HG03135 (cell line): ENCODE data around the gene CLCN2.

ENCODE experiments used
- ATAC-seq: cut with Tn5 transposase; IDR thresholded peaks from one replicate; pipeline ENCODE4 v1.9.1; 2021; ENCODE audit warnings: mild to moderate bottlenecking, moderate library complexity; ENCODE audit not compliant: unreplicated experiment

The CLCN2 gene

GRCh38 chr3:184299488-184300377 lies 61.7 kb downstream of the CLCN2 start:
- no peak for ATAC-seq

DNA sequence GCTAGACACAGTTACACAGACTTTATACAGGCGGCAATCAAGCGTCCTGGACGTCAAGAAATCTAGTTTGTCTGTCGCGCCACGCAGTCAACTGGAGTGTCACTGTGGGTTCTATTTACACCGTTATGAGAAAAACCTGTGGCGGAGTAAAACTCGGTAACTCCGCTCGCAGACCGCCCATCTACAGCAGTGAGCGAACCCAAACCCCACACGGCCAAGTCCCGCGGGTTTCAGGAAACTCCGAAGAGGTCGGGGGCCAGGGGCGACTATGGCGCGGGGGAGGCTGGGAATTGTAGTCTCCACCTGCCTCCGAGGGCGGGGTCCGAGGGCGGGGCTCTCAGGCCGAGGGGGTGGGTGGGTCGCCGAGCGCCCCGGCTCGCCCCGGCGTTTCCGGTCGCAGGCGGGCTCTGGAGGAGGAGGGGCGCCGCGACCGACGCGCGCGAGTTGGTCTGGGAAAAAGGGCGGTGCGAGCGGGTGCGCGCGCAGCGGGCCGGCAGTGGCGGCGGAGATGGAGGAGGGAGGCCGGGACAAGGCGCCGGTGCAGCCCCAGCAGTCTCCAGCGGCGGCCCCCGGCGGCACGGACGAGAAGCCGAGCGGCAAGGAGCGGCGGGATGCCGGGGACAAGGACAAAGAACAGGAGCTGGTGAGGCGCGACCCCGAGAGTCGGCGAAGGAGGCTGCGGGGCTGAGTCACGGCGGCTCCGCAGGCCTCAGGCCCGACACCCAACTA lies 62.5 kb downstream of the CLCN2 start, which contains the start of gene PSMD2:
TSS of gene PSMD2 (plus strand) at position 483 of the 729 bp plus-strand sequence. CDS start at position 509, 26 bp downstream.
- peak; percentile 92 for ATAC-seq

GRCh38 chr3:184296616-184297015 lies 64.8 kb downstream of the CLCN2 start:
- ATAC-seq: no peak
